Measurements from ENCODE around the gene FSHR.

FSHR gene

DNA sequence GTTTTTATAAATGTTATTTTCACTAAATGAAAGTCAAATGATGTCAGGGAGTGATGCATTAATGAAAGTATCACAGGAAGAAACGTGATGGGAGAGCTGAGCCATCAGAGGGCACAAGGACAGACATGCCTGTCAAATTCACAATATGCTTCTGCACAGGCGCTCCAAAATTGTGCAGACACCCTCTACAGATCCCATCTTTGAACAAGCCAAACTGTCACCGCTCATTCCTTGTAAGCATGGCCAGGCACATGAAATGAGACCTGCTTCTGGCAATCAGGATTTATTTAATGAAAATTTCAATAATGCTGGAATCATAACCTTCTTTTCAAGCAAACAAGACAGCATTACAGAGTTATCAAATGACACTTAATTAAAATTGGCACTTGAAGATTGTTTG is 20.4 kb upstream of the FSHR start:
- no peak overlapping the region for H3K9ac ChIP-seq (ENCODE audit: low read length in 5 of 5)
- H3K9me3 ChIP-seq (ENCODE audit: control insufficient read depth in 5 of 5, low read length in 5 of 5) = peaks cover 0 to 5% (median 0%) of the 10 kb centered on the region in 5 donors
- no peaks in the 10 kb centered on the region for H3K4me1 ChIP-seq (ENCODE audit: control insufficient read depth in 5 of 5, insufficient read depth in 5 of 5, low read length in 5 of 5)
- no peaks in the 10 kb centered on the region for H3K27me3 ChIP-seq (ENCODE audit: control insufficient read depth in 5 of 5, insufficient read depth in 4 of 5, low read length in 5 of 5)
- H3K27ac ChIP-seq (ENCODE audit: low read depth, low read length) = no peak overlapping the region
- no peak overlapping the region for H3K4me3 ChIP-seq (ENCODE audit: low read depth in 1 of 5, low read length in 5 of 5)
- no peaks in the 10 kb centered on the region for H3K36me3 ChIP-seq (ENCODE audit: control insufficient read depth in 5 of 5, insufficient read depth in 5 of 5, low read length in 5 of 5)

- Histone ChIP-seq H3K27me3 (ENCODE audit: control insufficient read depth in 5 of 5, insufficient read depth in 4 of 5, low read length in 5 of 5) (no peaks in the 10 kb centered on the region), H3K36me3 (ENCODE audit: control insufficient read depth in 5 of 5, insufficient read depth in 5 of 5, low read length in 5 of 5) (no peaks in the 10 kb centered on the region), H3K9me3 (ENCODE audit: control insufficient read depth in 5 of 5, low read length in 5 of 5) (peaks cover 0 to 5% (median 0%) of the 10 kb centered on the region in 5 donors), H3K4me3 (ENCODE audit: low read depth in 1 of 5, low read length in 5 of 5) (no peak overlapping the region), H3K9ac (ENCODE audit: low read length in 5 of 5) (no peak overlapping the region), H3K27ac (ENCODE audit: low read depth, low read length) (no peak overlapping the region), H3K4me1 (ENCODE audit: control insufficient read depth in 5 of 5, insufficient read depth in 5 of 5, low read length in 5 of 5) (peaks cover 0 to 4% (median 0%) of the 10 kb centered on the region in 5 donors)
Measured at GRCh38 chr2:49167131-49167530, 12.8 kb upstream of the FSHR start.

DNA sequence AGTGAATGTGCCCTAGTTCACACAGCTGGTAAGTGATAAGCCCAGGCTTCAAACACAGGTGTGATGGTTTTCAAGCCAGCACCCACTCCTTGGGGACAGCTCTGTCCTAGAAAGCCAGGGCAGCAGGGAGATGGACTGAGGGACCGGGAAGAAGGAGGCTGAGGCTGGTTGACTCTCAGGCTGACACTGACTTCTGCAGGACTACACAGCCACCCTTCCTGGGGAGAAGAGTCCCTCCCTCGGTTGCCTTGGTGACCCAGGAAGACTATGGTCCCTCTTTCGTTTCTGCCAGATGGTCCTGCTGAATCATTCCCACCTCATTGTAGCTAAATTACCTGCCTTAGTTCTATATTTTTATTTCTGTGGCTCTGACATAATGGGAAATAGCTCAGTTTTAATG is 11.3 kb upstream of the FSHR start:
- peaks cover 0 to 5% (median 0%) of the 10 kb centered on the region in 5 donors for H3K9me3 ChIP-seq (ENCODE audit: control insufficient read depth in 5 of 5, low read length in 5 of 5)
- peaks cover 0 to 4% (median 0%) of the 10 kb centered on the region in 5 donors for H3K4me1 ChIP-seq (ENCODE audit: control insufficient read depth in 5 of 5, insufficient read depth in 5 of 5, low read length in 5 of 5)
- no peaks in the 10 kb centered on the region for H3K27me3 ChIP-seq (ENCODE audit: control insufficient read depth in 5 of 5, insufficient read depth in 4 of 5, low read length in 5 of 5)
- no peak overlapping the region for H3K27ac ChIP-seq (ENCODE audit: low read depth, low read length)
- H3K4me3 ChIP-seq (ENCODE audit: low read depth in 1 of 5, low read length in 5 of 5) = no peak overlapping the region
- no peaks in the 10 kb centered on the region for H3K36me3 ChIP-seq (ENCODE audit: control insufficient read depth in 5 of 5, insufficient read depth in 5 of 5, low read length in 5 of 5)
- H3K9ac ChIP-seq (ENCODE audit: low read length in 5 of 5) = no peak overlapping the region

DNA sequence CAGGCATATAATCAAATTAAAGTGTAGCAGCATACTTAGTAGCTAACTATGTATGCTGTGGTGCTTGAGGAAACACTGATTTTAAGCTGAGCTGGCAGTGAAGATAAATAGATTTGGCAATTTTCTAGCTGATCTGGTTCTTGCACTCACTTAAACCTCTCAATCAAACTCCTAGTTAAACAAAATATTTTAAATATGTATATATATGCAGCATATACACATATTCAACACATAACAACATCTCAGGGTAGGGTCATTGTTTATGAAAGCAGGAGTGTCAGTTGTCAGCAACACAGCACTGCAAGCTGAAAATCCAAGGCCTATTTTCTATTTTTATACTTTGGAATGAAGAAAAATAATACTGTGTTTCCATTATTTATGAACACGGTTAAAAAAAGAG is 10.4 kb upstream of the FSHR start:
- Histone ChIP-seq H3K4me1 (ENCODE audit: control insufficient read depth in 5 of 5, insufficient read depth in 5 of 5, low read length in 5 of 5) (peaks cover 0 to 4% (median 0%) of the 10 kb centered on the region in 5 donors), H3K9ac (ENCODE audit: low read length in 5 of 5) (no peak overlapping the region), H3K4me3 (ENCODE audit: low read depth in 1 of 5, low read length in 5 of 5) (no peak overlapping the region), H3K27ac (ENCODE audit: low read depth, low read length) (no peak overlapping the region), H3K27me3 (ENCODE audit: control insufficient read depth in 5 of 5, insufficient read depth in 4 of 5, low read length in 5 of 5) (no peaks in the 10 kb centered on the region), H3K36me3 (ENCODE audit: control insufficient read depth in 5 of 5, insufficient read depth in 5 of 5, low read length in 5 of 5) (no peaks in the 10 kb centered on the region), H3K9me3 (ENCODE audit: control insufficient read depth in 5 of 5, low read length in 5 of 5) (no peaks in the 10 kb centered on the region)

- H3K9ac ChIP-seq (ENCODE audit: low read length in 5 of 5) = no peak overlapping the region
- H3K27ac ChIP-seq (ENCODE audit: low read depth, low read length) = no peak overlapping the region
- H3K36me3 ChIP-seq (ENCODE audit: control insufficient read depth in 5 of 5, insufficient read depth in 5 of 5, low read length in 5 of 5) = no peaks in the 10 kb centered on the region
- H3K4me3 ChIP-seq (ENCODE audit: low read depth in 1 of 5, low read length in 5 of 5) = no peak overlapping the region
- no peaks in the 10 kb centered on the region for H3K27me3 ChIP-seq (ENCODE audit: control insufficient read depth in 5 of 5, insufficient read depth in 4 of 5, low read length in 5 of 5)
- H3K9me3 ChIP-seq (ENCODE audit: control insufficient read depth in 5 of 5, low read length in 5 of 5) = no peaks in the 10 kb centered on the region
- H3K4me1 ChIP-seq (ENCODE audit: control insufficient read depth in 5 of 5, insufficient read depth in 5 of 5, low read length in 5 of 5) = peaks cover 0 to 4% (median 0%) of the 10 kb centered on the region in 5 donors
Measured at GRCh38 chr2:49162151-49162550, 7.8 kb upstream of the FSHR start.

GRCh38 chr2:49154891-49155290 is 576 bp upstream of the FSHR start:
- Histone ChIP-seq H3K4me1 (ENCODE audit: control insufficient read depth in 5 of 5, insufficient read depth in 5 of 5, low read length in 5 of 5) (no peaks in the 10 kb centered on the region), H3K9me3 (ENCODE audit: control insufficient read depth in 5 of 5, low read length in 5 of 5) (no peaks in the 10 kb centered on the region), H3K4me3 (ENCODE audit: low read depth in 1 of 5, low read length in 5 of 5) (no peak overlapping the region), H3K9ac (ENCODE audit: low read length in 5 of 5) (no peak overlapping the region), H3K36me3 (ENCODE audit: control insufficient read depth in 5 of 5, insufficient read depth in 5 of 5, low read length in 5 of 5) (no peaks in the 10 kb centered on the region), H3K27me3 (ENCODE audit: control insufficient read depth in 5 of 5, insufficient read depth in 4 of 5, low read length in 5 of 5) (no peaks in the 10 kb centered on the region), H3K27ac (ENCODE audit: low read depth, low read length) (no peak overlapping the region)

- H3K9ac ChIP-seq (ENCODE audit: low read length in 5 of 5) = no peak overlapping the region
- H3K4me1 ChIP-seq (ENCODE audit: control insufficient read depth in 5 of 5, insufficient read depth in 5 of 5, low read length in 5 of 5) = no peaks in the 10 kb centered on the region
- H3K4me3 ChIP-seq (ENCODE audit: low read depth in 1 of 5, low read length in 5 of 5) = no peak overlapping the region
- no peaks in the 10 kb centered on the region for H3K36me3 ChIP-seq (ENCODE audit: control insufficient read depth in 5 of 5, insufficient read depth in 5 of 5, low read length in 5 of 5)
- no peaks in the 10 kb centered on the region for H3K27me3 ChIP-seq (ENCODE audit: control insufficient read depth in 5 of 5, insufficient read depth in 4 of 5, low read length in 5 of 5)
- no peak overlapping the region for H3K27ac ChIP-seq (ENCODE audit: low read depth, low read length)
- H3K9me3 ChIP-seq (ENCODE audit: control insufficient read depth in 5 of 5, low read length in 5 of 5) = no peaks in the 10 kb centered on the region
Measured at GRCh38 chr2:49153252-49153651, 1.1 kb downstream of the FSHR start.

- Histone ChIP-seq H3K4me1 (ENCODE audit: control insufficient read depth in 5 of 5, insufficient read depth in 5 of 5, low read length in 5 of 5) (no peaks in the 10 kb centered on the region), H3K9me3 (ENCODE audit: control insufficient read depth in 5 of 5, low read length in 5 of 5) (no peaks in the 10 kb centered on the region), H3K9ac (ENCODE audit: low read length in 5 of 5) (no peak overlapping the region), H3K4me3 (ENCODE audit: low read depth in 1 of 5, low read length in 5 of 5) (no peak overlapping the region), H3K27me3 (ENCODE audit: control insufficient read depth in 5 of 5, insufficient read depth in 4 of 5, low read length in 5 of 5) (no peaks in the 10 kb centered on the region), H3K27ac (ENCODE audit: low read depth, low read length) (no peak overlapping the region), H3K36me3 (ENCODE audit: control insufficient read depth in 5 of 5, insufficient read depth in 5 of 5, low read length in 5 of 5) (no peaks in the 10 kb centered on the region)
Measured at GRCh38 chr2:49152824-49153223, 1.5 kb downstream of the FSHR start.

DNA sequence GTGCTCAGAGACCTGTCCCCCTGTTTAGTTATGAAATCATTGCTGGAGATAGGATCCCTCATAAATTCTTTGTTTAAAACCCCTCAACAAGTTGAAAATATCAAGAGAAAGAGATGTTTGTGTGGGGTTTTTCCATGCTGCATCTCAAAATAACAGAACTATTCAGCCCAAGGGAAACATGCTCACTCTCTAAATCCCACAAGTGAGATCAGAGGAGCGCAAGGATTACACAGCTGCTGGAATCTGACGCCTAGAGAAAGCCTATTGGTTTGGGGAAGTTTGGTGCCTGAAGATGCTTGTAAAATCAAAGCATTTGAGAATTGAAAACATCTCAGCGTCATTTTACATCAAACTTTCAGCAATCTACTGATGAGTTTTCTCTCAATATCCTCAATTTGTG is 7.9 kb downstream of the FSHR start:
- no peaks in the 10 kb centered on the region for H3K36me3 ChIP-seq (ENCODE audit: control insufficient read depth in 5 of 5, insufficient read depth in 5 of 5, low read length in 5 of 5)
- H3K4me3 ChIP-seq (ENCODE audit: low read depth in 1 of 5, low read length in 5 of 5) = no peak overlapping the region
- H3K9me3 ChIP-seq (ENCODE audit: control insufficient read depth in 5 of 5, low read length in 5 of 5) = no peaks in the 10 kb centered on the region
- no peaks in the 10 kb centered on the region for H3K4me1 ChIP-seq (ENCODE audit: control insufficient read depth in 5 of 5, insufficient read depth in 5 of 5, low read length in 5 of 5)
- no peak overlapping the region for H3K27ac ChIP-seq (ENCODE audit: low read depth, low read length)
- H3K9ac ChIP-seq (ENCODE audit: low read length in 5 of 5) = no peak overlapping the region
- H3K27me3 ChIP-seq (ENCODE audit: control insufficient read depth in 5 of 5, insufficient read depth in 4 of 5, low read length in 5 of 5) = no peaks in the 10 kb centered on the region

GRCh38 chr2:49131801-49132200 is 22.5 kb downstream of the FSHR start:
- H3K27me3 ChIP-seq (ENCODE audit: control insufficient read depth in 5 of 5, insufficient read depth in 4 of 5, low read length in 5 of 5) = no peaks in the 10 kb centered on the region
- no peak overlapping the region for H3K27ac ChIP-seq (ENCODE audit: low read depth, low read length)

DNA sequence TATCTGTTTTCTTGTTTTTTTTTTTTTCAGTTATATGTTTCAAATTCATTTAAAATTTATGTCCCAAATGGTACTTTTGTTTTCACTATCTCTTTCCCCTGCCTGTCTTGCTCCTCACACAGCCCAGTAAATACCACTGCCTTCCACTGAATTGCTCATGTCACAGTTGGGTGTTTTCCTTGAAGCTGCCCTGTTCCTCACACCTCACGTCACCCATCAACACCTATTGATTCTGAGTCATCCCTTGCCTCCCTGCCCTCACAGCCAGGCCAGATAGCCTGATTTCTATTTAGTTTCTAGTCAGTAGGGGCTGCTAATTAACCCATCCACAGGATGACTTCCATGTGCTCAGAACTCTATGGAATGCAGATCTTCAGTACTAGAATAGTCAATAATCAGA is 25.3 kb downstream of the FSHR start:
- no peaks in the 10 kb centered on the region for H3K36me3 ChIP-seq (ENCODE audit: control insufficient read depth in 5 of 5, insufficient read depth in 5 of 5, low read length in 5 of 5)
- H3K27me3 ChIP-seq (ENCODE audit: control insufficient read depth in 5 of 5, insufficient read depth in 4 of 5, low read length in 5 of 5) = no peaks in the 10 kb centered on the region
- H3K9ac ChIP-seq (ENCODE audit: low read length in 5 of 5) = no peak overlapping the region
- peaks cover 0 to 11% (median 7%) of the 10 kb centered on the region in 5 donors for H3K9me3 ChIP-seq (ENCODE audit: control insufficient read depth in 5 of 5, low read length in 5 of 5)
- H3K27ac ChIP-seq (ENCODE audit: low read depth, low read length) = no peak overlapping the region
- H3K4me3 ChIP-seq (ENCODE audit: low read depth in 1 of 5, low read length in 5 of 5) = no peak overlapping the region
- no peaks in the 10 kb centered on the region for H3K4me1 ChIP-seq (ENCODE audit: control insufficient read depth in 5 of 5, insufficient read depth in 5 of 5, low read length in 5 of 5)

More at GRCh38 chr2:49131801-49132200, 22.5 kb downstream of the FSHR start:
- no peak overlapping the region for H3K9ac ChIP-seq (ENCODE audit: low read length in 5 of 5)
- no peaks in the 10 kb centered on the region for H3K4me1 ChIP-seq (ENCODE audit: control insufficient read depth in 5 of 5, insufficient read depth in 5 of 5, low read length in 5 of 5)
- H3K36me3 ChIP-seq (ENCODE audit: control insufficient read depth in 5 of 5, insufficient read depth in 5 of 5, low read length in 5 of 5) = no peaks in the 10 kb centered on the region
- H3K9me3 ChIP-seq (ENCODE audit: control insufficient read depth in 5 of 5, low read length in 5 of 5) = peaks cover 0 to 11% (median 8%) of the 10 kb centered on the region in 5 donors
- no peak overlapping the region for H3K4me3 ChIP-seq (ENCODE audit: low read depth in 1 of 5, low read length in 5 of 5)
